HFFc6 (cell line): ENCODE data around the gene EXTL1. TPM values are rescaled to one million over a fixed set of nuclear protein-coding genes. Genes with fewer than 3 reads are reported as not detected.

Source experiments
- DNase-seq: peaks from one replicate; pipeline ENCODE4 v3.0.0-alpha.2; 2018
- H3K27ac Mint-ChIP-seq: 2 replicates; pipeline ENCODE4 v1.8.0; 2020; ENCODE audit warnings: mild to moderate bottlenecking, mixed read lengths
- H3K27me3 Mint-ChIP-seq: 2 replicates; pipeline ENCODE4 v1.8.0; 2021; ENCODE audit warnings: mild to moderate bottlenecking, moderate library complexity, mixed read lengths; ENCODE audit not compliant: insufficient read depth
- H3K36me3 Mint-ChIP-seq: 2 replicates; pipeline ENCODE4 v1.8.0; 2021; ENCODE audit warnings: low read depth, mixed read lengths
- H3K4me1 Mint-ChIP-seq: 2 replicates; pipeline ENCODE4 v1.8.0; 2020; ENCODE audit warnings: low read depth, mixed read lengths
- H3K4me3 Mint-ChIP-seq: 2 replicates; pipeline ENCODE4 v1.8.0; 2020; ENCODE audit warnings: mild to moderate bottlenecking, moderate library complexity, mixed read lengths
- H3K9me3 Mint-ChIP-seq: 2 replicates; pipeline ENCODE4 v1.8.0; 2020; ENCODE audit warnings: mild to moderate bottlenecking, mixed read lengths
- CTCF ChIP-seq: fragments of 200-600 bp; sonication (generic); IDR thresholded peaks from 2 replicates; pipeline ENCODE4 v1.5.0; 2021; ENCODE audit warnings: antibody characterized with exemption, mild to moderate bottlenecking
- total RNA-seq, 6 experiments: library from RNA; stranded (reverse); fragmentation: NEBNext Ultra II Directional; extraction: Animal tissue kit (Norgen Biotek cat#: 25700); gene quantifications; 2 replicates in 1 of 6; 3 replicates in 5 of 6; pipeline ENCODE4 v1.2.3, GENCODE V29; 2021

Gene EXTL1
- total RNA-seq, 6 experiments from 2014 or later = 8.1 to 22.9 (median 9.4) TPM

- peak; percentile 57 for DNase-seq
These were observed 14.6 kb downstream of the EXTL1 start for GRCh38 chr1:26035959-26036755.

GRCh38 chr1:26036756-26037281 is 15.2 kb downstream of the EXTL1 start:
- Mint-ChIP-seq H3K36me3 (no peaks in the 10 kb centered on the region), H3K9me3 (no peaks in the 10 kb centered on the region), H3K4me1 (peaks cover 31% of the 10 kb centered on the region), H3K4me3 (peak overlapping the region; percentile 93), H3K27me3 (peaks cover 27% of the 10 kb centered on the region), H3K27ac (no peak overlapping the region)
- DNase-seq = no peak
- no peak for TF ChIP-seq CTCF

More at GRCh38 chr1:26035959-26036755, 14.6 kb downstream of the EXTL1 start:
- TF ChIP-seq CTCF = peak; percentile 100
- H3K4me1 Mint-ChIP-seq = peaks cover 38% of the 10 kb centered on the region
- H3K36me3 Mint-ChIP-seq = no peaks in the 10 kb centered on the region; the same call in 1 of the 2 replicates
- H3K4me3 Mint-ChIP-seq = peak overlapping the region; percentile 93
- no peaks in the 10 kb centered on the region for H3K9me3 Mint-ChIP-seq
- peak overlapping the region; percentile 72 for H3K27ac Mint-ChIP-seq
- peaks cover 25% of the 10 kb centered on the region for H3K27me3 Mint-ChIP-seq

- peaks cover 24% of the 10 kb centered on the region for H3K4me1 Mint-ChIP-seq
- H3K27ac Mint-ChIP-seq = no peak overlapping the region
- peaks cover 31% of the 10 kb centered on the region for H3K27me3 Mint-ChIP-seq
- no peak for TF ChIP-seq CTCF
- H3K36me3 Mint-ChIP-seq = no peaks in the 10 kb centered on the region
- no peak for DNase-seq
- no peak overlapping the region for H3K4me3 Mint-ChIP-seq
- no peaks in the 10 kb centered on the region for H3K9me3 Mint-ChIP-seq
These were observed 16.3 kb downstream of the EXTL1 start for GRCh38 chr1:26037904-26038303.

GRCh38 chr1:26038477-26038876 is 16.9 kb downstream of the EXTL1 start:
- H3K27ac Mint-ChIP-seq = no peak overlapping the region
- no peak overlapping the region for H3K4me3 Mint-ChIP-seq
- H3K27me3 Mint-ChIP-seq = peaks cover 34% of the 10 kb centered on the region
- H3K4me1 Mint-ChIP-seq = peaks cover 24% of the 10 kb centered on the region
- no peak for TF ChIP-seq CTCF
- no peaks in the 10 kb centered on the region for H3K9me3 Mint-ChIP-seq
- no peak for DNase-seq
- H3K36me3 Mint-ChIP-seq = no peaks in the 10 kb centered on the region

GRCh38 chr1:26038904-26039303 is 17.3 kb downstream of the EXTL1 start:
- DNase-seq = no peak
- no peak overlapping the region for H3K27ac Mint-ChIP-seq

More at GRCh38 chr1:26038904-26039303, 17.3 kb downstream of the EXTL1 start:
- Mint-ChIP-seq H3K27me3 (peaks cover 37% of the 10 kb centered on the region), H3K36me3 (no peaks in the 10 kb centered on the region), H3K4me1 (peaks cover 24% of the 10 kb centered on the region), H3K9me3 (no peaks in the 10 kb centered on the region), H3K4me3 (no peak overlapping the region)
- no peak for TF ChIP-seq CTCF
